Measurements from ENCODE around the gene COX4I1.
A peak's percentile ranks its signal among the peaks of the same experiment; 100 is the strongest.

The COX4I1 gene

GRCh38 chr16:85768199-85768598 is 31.3 kb upstream of the COX4I1 start:
- DNase-seq, result no peak

- no peak for DNase-seq
Observed at GRCh38 chr16:85770741-85771140, 28.8 kb upstream of the COX4I1 start.

- no peak for DNase-seq
Observed at GRCh38 chr16:85773044-85773443, 26.5 kb upstream of the COX4I1 start.

DNA sequence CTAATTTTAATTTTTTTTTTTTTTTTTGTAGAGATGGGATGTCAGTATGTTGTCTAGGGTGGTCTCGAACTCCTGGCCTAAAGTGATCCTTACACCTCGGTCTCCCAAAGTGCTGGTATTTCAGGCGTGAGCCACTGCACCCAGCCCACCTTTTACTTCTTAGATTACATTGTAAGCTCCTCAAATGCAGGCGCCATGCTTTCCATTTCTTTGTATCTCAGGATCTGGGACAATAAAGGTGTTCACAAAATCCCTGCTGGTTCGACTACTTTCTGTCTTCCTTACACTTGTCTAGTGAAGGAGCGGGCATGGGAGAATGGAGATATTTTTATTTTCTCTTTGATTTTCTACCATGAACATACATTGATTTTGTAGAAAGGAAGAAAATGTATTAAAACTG is 25.4 kb upstream of the COX4I1 start:
- DNase-seq, result no peak

- no peak for DNase-seq
Observed at GRCh38 chr16:85774811-85775210, 24.7 kb upstream of the COX4I1 start.

GRCh38 chr16:85777583-85778310 is 21.7 kb upstream of the COX4I1 start:
- no peak for DNase-seq

GRCh38 chr16:85778873-85779272 is 20.6 kb upstream of the COX4I1 start:
- DNase-seq, result no peak

DNA sequence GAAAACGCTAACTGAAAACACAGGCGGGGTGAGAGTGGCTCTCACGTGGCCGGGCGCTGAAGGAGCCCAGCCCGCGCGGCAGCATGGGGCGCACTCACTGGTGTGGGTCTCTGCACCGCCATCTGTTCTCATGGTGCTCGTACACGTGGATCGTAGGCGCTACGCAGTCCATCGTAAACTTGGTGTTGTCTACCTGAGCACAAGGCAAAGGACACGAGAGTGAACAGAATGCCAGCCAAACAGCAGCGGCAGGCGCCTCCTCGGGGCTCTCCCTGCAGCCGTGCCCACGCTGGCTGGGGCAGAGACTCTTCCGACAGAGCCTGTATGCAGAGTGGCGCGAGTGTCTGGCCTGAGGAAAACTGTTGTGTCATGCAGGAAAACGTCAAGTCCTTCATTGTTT is 19.2 kb upstream of the COX4I1 start:
- no peak for DNase-seq

GRCh38 chr16:85781156-85781555 is 18.3 kb upstream of the COX4I1 start:
- no peak for DNase-seq

- no peak for DNase-seq
Observed at GRCh38 chr16:85781695-85782370, 17.7 kb upstream of the COX4I1 start.

GRCh38 chr16:85782451-85782850 is 17.0 kb upstream of the COX4I1 start:
- no peak for DNase-seq

DNA sequence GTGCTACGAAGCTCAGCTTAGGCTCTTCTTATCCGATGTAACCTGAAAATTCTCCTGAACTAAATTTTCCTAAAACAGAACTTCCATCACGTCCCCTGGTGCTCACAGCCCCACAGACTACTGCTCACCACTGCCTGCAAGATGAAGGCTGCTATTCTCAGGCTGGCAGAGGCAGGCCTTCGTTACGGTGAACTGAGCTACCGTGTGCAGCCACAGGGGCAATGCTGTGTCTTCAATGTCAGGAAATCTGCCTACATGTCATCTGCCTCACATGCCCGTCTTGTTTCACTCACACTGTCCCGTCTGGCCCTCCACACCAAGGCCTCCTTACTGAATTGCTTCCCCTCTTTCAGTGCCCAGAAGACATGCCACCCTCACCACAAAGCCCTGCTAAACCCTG is 16.1 kb upstream of the COX4I1 start:
- DNase-seq, result no peak

DNA sequence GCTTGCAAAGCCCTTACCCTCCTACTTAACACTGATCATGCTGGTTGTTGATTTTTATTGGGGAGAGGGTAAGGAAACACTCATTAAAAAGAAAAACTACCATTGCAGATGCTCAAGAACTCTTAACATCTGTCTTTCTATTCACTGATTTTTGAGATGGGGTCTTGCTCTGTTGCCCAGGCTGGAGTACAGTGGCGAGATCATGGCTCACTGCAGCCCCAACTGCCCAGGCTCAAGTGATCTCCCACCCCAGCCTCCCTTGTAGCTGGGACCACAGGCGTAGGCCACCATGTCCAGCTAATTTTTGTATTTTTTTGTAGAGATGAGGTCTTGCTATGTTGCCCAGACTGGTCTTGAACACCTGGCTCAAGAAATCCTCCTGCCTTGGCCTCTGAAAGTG is 14.7 kb upstream of the COX4I1 start:
- DNase-seq, result no peak

GRCh38 chr16:85785927-85786326 is 13.6 kb upstream of the COX4I1 start:
- no peak for DNase-seq

GRCh38 chr16:85788819-85789218 is 10.7 kb upstream of the COX4I1 start:
- DNase-seq, result no peak

GRCh38 chr16:85789773-85790172 is 9.7 kb upstream of the COX4I1 start:
- no peak for DNase-seq

- DNase-seq, result no peak
Observed at GRCh38 chr16:85793662-85794298, 5.7 kb upstream of the COX4I1 start.

DNA sequence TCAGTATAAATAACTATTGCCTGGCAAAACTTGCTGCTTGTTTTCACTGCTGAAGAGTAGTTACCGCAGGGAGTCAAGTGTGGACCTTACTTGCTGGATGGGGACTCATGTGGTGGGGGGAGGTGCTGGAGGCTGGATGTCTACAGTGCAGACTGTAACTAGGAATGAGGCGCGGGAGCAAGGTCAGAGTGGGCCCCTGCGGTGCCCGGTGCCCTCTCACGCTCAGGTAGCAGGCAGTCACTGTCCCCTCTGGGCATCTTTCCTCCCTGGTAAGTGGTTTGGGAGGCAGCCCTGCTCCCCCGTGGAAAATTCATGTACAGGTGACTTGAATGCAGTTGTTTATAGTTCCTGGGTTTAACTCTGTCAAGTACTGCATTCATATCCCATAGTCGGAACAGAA is 4.8 kb upstream of the COX4I1 start:
- DNase-seq, result no peak

GRCh38 chr16:85796152-85796551 is 3.3 kb upstream of the COX4I1 start:
- DNase-seq, result no peak

DNA sequence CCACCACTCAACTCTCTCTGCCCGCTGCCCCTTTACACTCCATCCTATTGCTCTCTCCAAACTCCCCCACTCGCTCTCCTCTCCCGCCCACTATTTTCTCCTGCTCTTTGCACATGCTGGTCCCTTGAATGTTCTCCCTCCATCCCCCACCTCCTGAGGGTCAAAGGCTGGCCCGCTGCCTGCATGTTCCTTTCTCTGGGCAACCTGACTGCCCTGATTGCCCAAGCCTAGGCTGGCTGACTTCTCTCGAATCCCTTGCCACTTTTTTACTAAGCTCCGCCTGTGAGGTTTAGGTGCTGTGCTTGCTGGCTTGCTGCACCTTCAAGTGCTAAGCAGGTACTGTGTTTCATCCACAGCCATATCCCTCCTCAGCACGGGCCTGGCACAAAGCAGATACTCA is 2.9 kb upstream of the COX4I1 start:
- DNase-seq, result no peak

DNA sequence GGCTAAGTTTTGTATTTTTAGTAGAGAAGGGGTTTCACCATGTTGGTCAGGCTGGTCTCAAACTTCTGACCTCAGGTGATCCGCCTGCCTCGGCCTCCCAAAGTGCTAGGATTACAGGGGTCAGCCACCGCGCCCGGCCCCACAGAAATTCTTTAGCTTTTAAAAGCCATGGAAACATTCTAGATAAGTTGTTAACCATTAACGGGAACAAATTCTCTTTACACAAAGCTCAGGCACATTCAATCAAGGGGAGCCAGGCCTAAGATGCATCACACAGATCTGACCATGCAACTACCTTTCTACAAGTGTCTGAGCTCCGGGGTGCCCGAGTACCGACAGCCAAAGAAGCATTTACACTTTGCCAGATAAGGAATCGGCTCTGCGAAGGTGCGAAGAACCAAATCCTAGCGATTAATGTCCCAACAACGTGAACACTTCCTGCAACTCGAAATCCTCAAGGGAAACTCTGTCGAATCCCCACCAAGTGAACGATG is 1.2 kb upstream of the COX4I1 start:
- DNase-seq, result no peak

DNA sequence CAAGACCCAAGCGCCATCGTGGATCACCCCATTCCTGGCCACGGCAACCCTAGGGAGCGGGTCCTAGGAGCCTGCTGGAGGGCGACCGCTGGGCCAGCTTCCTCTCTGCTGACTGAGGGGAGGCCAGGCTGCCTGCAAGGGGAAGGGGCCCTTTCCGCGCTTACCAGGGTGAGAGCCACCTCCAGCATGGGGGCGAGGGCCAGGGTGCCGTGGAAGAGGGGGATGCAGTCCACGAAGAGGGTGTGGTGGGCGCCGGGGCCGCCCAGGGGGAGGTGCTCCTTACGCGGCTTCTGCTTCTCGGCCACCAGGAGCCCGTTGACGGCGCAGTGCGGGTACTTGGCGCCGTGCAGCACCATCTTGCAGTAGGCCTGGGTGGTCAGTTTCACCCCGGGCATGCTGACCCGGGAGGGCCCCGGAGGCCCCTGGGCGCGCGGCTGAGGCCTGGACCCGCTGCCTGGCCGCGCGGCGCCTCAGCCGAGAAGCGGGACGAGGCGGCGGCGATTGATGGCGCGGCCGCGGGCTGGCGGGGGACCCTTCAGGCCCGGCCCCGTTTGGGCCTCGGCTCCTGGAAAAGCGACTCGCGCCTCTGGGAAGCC is 496 bp upstream of the COX4I1 start:
- DNase-seq, result peak; percentile 26

DNA sequence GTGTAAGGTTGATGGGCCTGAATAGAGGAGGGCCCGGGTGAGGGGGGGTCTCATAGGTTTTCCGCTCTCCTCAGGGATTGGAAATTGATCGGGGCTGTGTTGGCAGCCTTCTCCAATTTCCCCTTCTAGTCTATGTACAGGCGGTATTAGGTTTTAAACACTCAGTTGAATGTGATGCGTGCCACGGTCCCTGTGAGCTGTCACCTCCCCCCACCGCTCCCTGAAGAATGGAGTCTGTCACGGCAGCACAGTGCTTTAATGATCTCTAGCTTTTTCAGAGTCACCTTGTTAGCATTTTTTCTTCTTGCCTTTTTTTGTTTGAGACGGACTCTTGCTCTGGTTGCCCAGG is 800 bp downstream of the COX4I1 start:
- DNase-seq, result peak; percentile 56

DNA sequence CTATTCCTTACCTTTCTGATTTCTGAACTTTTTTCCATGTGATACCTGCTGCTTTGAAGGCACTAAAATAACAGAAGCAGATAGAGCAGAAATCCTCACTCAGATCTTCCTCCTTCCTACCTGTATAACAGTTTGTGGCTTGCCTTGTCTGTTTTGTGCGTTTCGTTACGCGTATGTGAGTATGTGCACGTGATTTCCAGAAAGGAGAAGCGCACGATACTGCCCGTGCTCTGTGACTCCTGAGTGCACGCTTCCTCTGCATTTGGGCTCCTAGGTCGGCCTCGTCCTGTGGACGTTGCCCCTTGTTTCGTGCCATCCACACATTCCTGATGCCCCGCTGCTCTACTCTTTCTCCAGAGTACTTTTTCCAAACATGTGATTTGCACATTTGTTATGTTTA is 4.1 kb downstream of the COX4I1 start:
- no peak for DNase-seq
